GM12891 (cell line): ENCODE data around the gene RGS2.

Experiments used
- POLR2A ChIP-seq: IDR thresholded peaks from 2 replicates; pipeline ENCODE4 v1.6.1; 2011; ENCODE audit warnings: low read depth, low read length, control low read depth
- POLR2AphosphoS5 ChIP-seq: IDR thresholded peaks from 2 replicates; pipeline ENCODE4 v1.6.1; 2011; ENCODE audit warnings: low read depth, low read length, control low read depth
- TAF1 ChIP-seq: IDR thresholded peaks from 2 replicates; pipeline ENCODE4 v1.6.1; 2011; ENCODE audit warnings: low read depth, low read length, control low read depth

DNA sequence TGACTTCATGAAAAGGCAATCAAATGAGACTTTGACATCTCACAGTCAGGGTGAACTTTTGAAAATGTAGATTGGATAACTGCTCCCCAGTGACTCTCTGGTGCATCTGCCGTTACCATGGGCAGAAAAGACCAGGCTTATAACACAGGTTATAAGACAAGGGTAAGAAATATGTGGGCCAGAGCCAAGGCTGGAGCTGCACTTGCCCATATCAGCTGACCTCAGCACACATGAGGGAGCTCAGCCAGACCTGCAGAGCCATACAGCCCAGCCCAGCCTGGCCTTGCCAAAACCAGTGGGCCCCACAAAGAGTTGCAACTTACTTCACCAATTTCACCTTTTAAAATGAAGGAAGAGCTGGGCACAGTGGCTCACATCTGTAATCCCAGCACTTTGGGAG is 11.7 kb upstream of the RGS2 start:
- TF ChIP-seq POLR2A (no peak), POLR2AphosphoS5 (no peak), TAF1 (no peak)
